Activated CD8-positive, alpha-beta memory T cell treated with anti-CD3 and anti-CD28 coated beads for 24 hours (primary cell): ENCODE data around the gene MAP3K19.
A peak's percentile ranks its signal among the peaks of the same experiment; 100 is the strongest.

ENCODE experiments used
- DNase-seq: peaks from one replicate; pipeline ENCODE4 v3.0.0-alpha.2; 2020

MAP3K19 gene

GRCh38 chr2:134926231-134926931, 120.9 kb downstream of the MAP3K19 start:
- DNase-seq: no peak

GRCh38 chr2:134924912-134925311, 122.3 kb downstream of the MAP3K19 start:
- no peak for DNase-seq

GRCh38 chr2:134919341-134920210, 127.7 kb downstream of the MAP3K19 start:
- DNase-seq: no peak

- DNase-seq: peak; percentile 100
Observed at GRCh38 chr2:134918526-134919340, 128.5 kb downstream of the MAP3K19 start, which contains the start of gene CCNT2. CCNT2 (plus strand) TSS chr2:134918822; CDS start chr2:134918855, 33 bp downstream.

GRCh38 chr2:134917888-134918525, 129.2 kb downstream of the MAP3K19 start:
- DNase-seq: peak; percentile 92

- peak; percentile 62 for DNase-seq
Observed at GRCh38 chr2:134917360-134917865, 129.8 kb downstream of the MAP3K19 start.
